Liver (tissue), 9 donors: ENCODE data around the gene FIP1L1. TPM values are rescaled to one million over a fixed set of nuclear protein-coding genes. Genes with fewer than 3 reads are reported as not detected.
A peak's percentile ranks its signal among the peaks of the same experiment; 100 is the strongest.

ENCODE experiments used
- DNase-seq: peaks from one replicate; pipeline ENCODE4 v3.0.0-alpha.2; 2017; ENCODE audit warnings: low spot score
- H3K27ac ChIP-seq, 2 donors: one replicate each; pipeline ENCODE4 v1.7.0; 2013; ENCODE audit warnings: inconsistent platforms in 2 of 2, low read length in 2 of 2, control low read depth in 1 of 2, low read depth in 1 of 2, mild to moderate bottlenecking in 1 of 2
- H3K27me3 ChIP-seq, 4 donors: one replicate each; pipeline versions ENCODE4 v1.6.1 to v1.7.0; 2013; ENCODE audit warnings: low read length in 3 of 4, inconsistent platforms in 1 of 4, mild to moderate bottlenecking in 1 of 4, moderate library complexity in 1 of 4; ENCODE audit not compliant: control insufficient read depth in 4 of 4, insufficient read depth in 4 of 4
- H3K36me3 ChIP-seq, 4 donors: one replicate each; pipeline versions ENCODE4 v1.6.1 to v1.7.0; 2013; ENCODE audit warnings: low read length in 3 of 4, mild to moderate bottlenecking in 3 of 4, low read depth in 1 of 4, moderate library complexity in 1 of 4; ENCODE audit not compliant: control insufficient read depth in 4 of 4, insufficient read depth in 3 of 4
- H3K4me1 ChIP-seq, 4 donors: one replicate each; pipeline versions ENCODE4 v1.6.1 to v1.7.0; 2013; ENCODE audit warnings: low read length in 3 of 4, mild to moderate bottlenecking in 3 of 4, moderate library complexity in 1 of 4; ENCODE audit not compliant: control insufficient read depth in 4 of 4, insufficient read depth in 4 of 4
- H3K4me3 ChIP-seq, 3 donors: one replicate each; pipeline versions ENCODE4 v1.6.1 to v1.7.0; 2013; ENCODE audit warnings: low read length in 3 of 3, control low read depth in 1 of 3, low read depth in 1 of 3, mild to moderate bottlenecking in 1 of 3
- H3K9ac ChIP-seq, 2 donors: one replicate each; pipeline ENCODE4 v1.7.0; 2013; ENCODE audit warnings: low read length in 2 of 2, mild to moderate bottlenecking in 2 of 2, moderate library complexity in 2 of 2, control low read depth in 1 of 2, low read depth in 1 of 2
- H3K9me3 ChIP-seq, 4 donors: one replicate each; pipeline versions ENCODE4 v1.6.1 to v1.7.0; 2013; ENCODE audit warnings: low read length in 3 of 4; ENCODE audit not compliant: control insufficient read depth in 4 of 4
- ATF3 ChIP-seq: IDR thresholded peaks from 2 replicates; pipeline ENCODE4 v1.6.1; 2016; ENCODE audit warnings: antibody characterized with exemption
- CTCF ChIP-seq: fragments of 150-350 bp; IDR thresholded peaks from 2 replicates; pipeline ENCODE4 v1.5.1; 2017; ENCODE audit warnings: improper control_type of control experiment, low read depth, low read length; ENCODE audit not compliant: missing input control
- EGR1 ChIP-seq, 2 donors: IDR thresholded peaks; 2 replicates each; pipeline ENCODE4 v1.6.1; 2016 to 2018; ENCODE audit warnings: antibody characterized with exemption in 2 of 2, low read depth in 2 of 2
- FOXA1 ChIP-seq: IDR thresholded peaks from 2 replicates; pipeline ENCODE4 v1.6.1; 2016; ENCODE audit warnings: antibody characterized with exemption
- FOXA2 ChIP-seq: IDR thresholded peaks from 2 replicates; pipeline ENCODE4 v1.6.1; 2016; ENCODE audit warnings: antibody characterized with exemption
- GABPA ChIP-seq, 2 donors: IDR thresholded peaks in 1 of 2; conservative IDR thresholded peaks in 1 of 2; 2 replicates each; pipeline ENCODE4 v1.6.1; 2016; ENCODE audit warnings: antibody characterized with exemption in 2 of 2, mild to moderate bottlenecking in 1 of 2, moderate library complexity in 1 of 2
- HNF4A ChIP-seq, 2 donors: conservative IDR thresholded peaks; 2 replicates each; pipeline ENCODE4 v1.6.1; 2016; ENCODE audit warnings: antibody characterized with exemption in 2 of 2, mild to moderate bottlenecking in 2 of 2
- HNF4G ChIP-seq: IDR thresholded peaks from 2 replicates; pipeline ENCODE4 v1.6.1; 2016; ENCODE audit warnings: antibody characterized with exemption
- JUND ChIP-seq, 2 donors: IDR thresholded peaks; 2 replicates each; pipeline ENCODE4 v1.6.1; 2016; ENCODE audit warnings: antibody characterized with exemption in 2 of 2
- MAX ChIP-seq: IDR thresholded peaks from 2 replicates; pipeline ENCODE4 v1.6.1; 2016; ENCODE audit warnings: antibody characterized with exemption
- NR2F2 ChIP-seq: IDR thresholded peaks from 2 replicates; pipeline ENCODE4 v1.6.1; 2016; ENCODE audit warnings: antibody characterized with exemption
- RAD21 ChIP-seq, 2 donors: IDR thresholded peaks; 2 replicates each; pipeline ENCODE4 v1.6.1; 2016; ENCODE audit warnings: antibody characterized with exemption in 2 of 2, mild to moderate bottlenecking in 2 of 2
- REST ChIP-seq: IDR thresholded peaks from 2 replicates; pipeline ENCODE4 v1.6.1; 2016; ENCODE audit warnings: antibody characterized with exemption, mild to moderate bottlenecking
- RXRA ChIP-seq, 2 donors: IDR thresholded peaks; 2 replicates each; pipeline ENCODE4 v1.6.1; 2017 to 2018; ENCODE audit warnings: antibody characterized with exemption in 2 of 2, mild to moderate bottlenecking in 1 of 2
- SP1 ChIP-seq: IDR thresholded peaks from 2 replicates; pipeline ENCODE4 v1.6.1; 2018; ENCODE audit warnings: antibody characterized with exemption, mild to moderate bottlenecking
- TAF1 ChIP-seq: conservative IDR thresholded peaks from 2 replicates; pipeline ENCODE4 v1.6.1; 2016; ENCODE audit warnings: antibody characterized with exemption, mild to moderate bottlenecking
- YY1 ChIP-seq: IDR thresholded peaks from 2 replicates; pipeline ENCODE4 v1.6.1; 2016; ENCODE audit warnings: antibody characterized with exemption, mild to moderate bottlenecking
- ZBTB33 ChIP-seq: IDR thresholded peaks from 2 replicates; pipeline ENCODE4 v1.6.1; 2016; ENCODE audit warnings: antibody characterized with exemption
- WGBS: extraction: QIAGEN DNeasy Blood & Tissue Kit; methylation state at CpG from one replicate; pipeline ENCODE4 v1.1.7; 2013; 5-methylcytosine and 5-hydroxymethylcytosine counted together
- polyA plus RNA-seq, 2 donors: library from polyadenylated mRNA; stranded (reverse) in 1 of 2; unstranded in 1 of 2; fragments of 200-250 nt in 1 of 2; fragments of >200 nt in 1 of 2; fragmentation: Nextera tagmentation in 1 of 2; extraction: Ambion mirVana in 1 of 2; gene quantifications; one replicate each; pipeline versions ENCODE4 v1.2.1 to v1.2.3, GENCODE V29; 2013 to 2015
- total RNA-seq, 2 donors: library from RNA; depleted of rRNA; stranded (reverse); fragments of >200 nt; gene quantifications; one replicate each; pipeline ENCODE4 v1.2.3, GENCODE V29; 2014
- donor health status: healthy.
- donor health status: healthy.
- donor health status: healthy.
- donor health status: healthy.
- donor health status: healthy.

FIP1L1 gene
- total and polyA plus RNA-seq, 4 donors, result 12.2 to 30.3 (median 18.4) TPM

GRCh38 chr4:53453385-53453784 is 75.9 kb downstream of the FIP1L1 start:
- Histone ChIP-seq H3K27me3 (no peaks in the 10 kb centered on the region), H3K4me1 (peaks cover 0 to 20% (median 10%) of the 10 kb centered on the region in 4 donors), H3K4me3 (no peak overlapping the region), H3K9me3 (no peaks in the 10 kb centered on the region), H3K27ac (no peak overlapping the region), H3K36me3 (peaks cover 2 to 26% (median 14%) of the 10 kb centered on the region in 4 donors), H3K9ac (no peak overlapping the region)
- TF ChIP-seq ZBTB33, result no peak
- no peak for TF ChIP-seq TAF1
- TF ChIP-seq YY1, result no peak
- TF ChIP-seq RAD21 (IDR thresholded peaks at IDR 0.05), result no peak
- no peak for TF ChIP-seq HNF4A (conservative IDR thresholded peaks at IDR 0.05)
- DNase-seq, result no peak
- WGBS, result 94% methylated on average over 2 of the region's 2 CpGs

GRCh38 chr4:53455766-53456165 is 78.3 kb downstream of the FIP1L1 start:
- TF ChIP-seq HNF4G (no peak), GABPA (IDR thresholded peaks at IDR 0.05 in 1 of 2, conservative IDR thresholded peaks at IDR 0.05 in 1 of 2) (no peak), YY1 (no peak), TAF1 (no peak), HNF4A (conservative IDR thresholded peaks at IDR 0.05) (peak; percentile 32 to 34), EGR1 (IDR thresholded peaks at IDR 0.05; ENCODE audit: low read depth in 2 of 2) (no peak), FOXA1 (peak; percentile 93), SP1 (peak; percentile 17), JUND (IDR thresholded peaks at IDR 0.05) (peak in 1 of 2 donors; percentile 8), MAX (peak; percentile 28), NR2F2 (no peak), ZBTB33 (no peak), REST (no peak), ATF3 (no peak), FOXA2 (peak; percentile 96), RXRA (IDR thresholded peaks at IDR 0.05) (peak; percentile 23 to 36), RAD21 (IDR thresholded peaks at IDR 0.05) (no peak), CTCF (no peak)
- H3K9ac ChIP-seq, result no peak overlapping the region
- no peak for DNase-seq
- peaks cover 3 to 39% (median 23%) of the 10 kb centered on the region in 4 donors for H3K36me3 ChIP-seq
- WGBS, result 71% methylated on average over 3 of the region's 3 CpGs
- no peaks in the 10 kb centered on the region for H3K27me3 ChIP-seq
- peaks cover 0 to 20% (median 10%) of the 10 kb centered on the region in 4 donors for H3K4me1 ChIP-seq
- no peaks in the 10 kb centered on the region for H3K9me3 ChIP-seq
- no peak overlapping the region for H3K4me3 ChIP-seq
- no peak overlapping the region for H3K27ac ChIP-seq
